Mucosa of rectum (tissue), 2 donors: ENCODE results near the gene MAGOH.

Experiments used
- H3K27ac ChIP-seq, 2 donors: one replicate each; pipeline ENCODE4 v1.7.0; 2013; ENCODE audit warnings: inconsistent platforms in 2 of 2, low read depth in 2 of 2, low read length in 2 of 2
- H3K27me3 ChIP-seq, 2 donors: one replicate each; pipeline ENCODE4 v1.7.0; 2013; ENCODE audit warnings: low read length in 2 of 2; ENCODE audit not compliant: control insufficient read depth in 2 of 2, insufficient read depth in 2 of 2
- H3K36me3 ChIP-seq, 2 donors: one replicate each; pipeline ENCODE4 v1.7.0; 2013; ENCODE audit warnings: low read length in 2 of 2; ENCODE audit not compliant: control insufficient read depth in 2 of 2, insufficient read depth in 2 of 2
- H3K4me1 ChIP-seq, 2 donors: one replicate each; pipeline ENCODE4 v1.7.0; 2013; ENCODE audit warnings: low read length in 2 of 2, mild to moderate bottlenecking in 1 of 2; ENCODE audit not compliant: control insufficient read depth in 2 of 2, insufficient read depth in 2 of 2
- H3K4me3 ChIP-seq, 2 donors: one replicate each; pipeline ENCODE4 v1.7.0; 2013; ENCODE audit warnings: low read length in 2 of 2
- H3K9ac ChIP-seq, 2 donors: one replicate each; pipeline ENCODE4 v1.7.0; 2013; ENCODE audit warnings: low read length in 2 of 2, low read depth in 1 of 2, mild to moderate bottlenecking in 1 of 2
- H3K9me3 ChIP-seq, 2 donors: one replicate each; pipeline ENCODE4 v1.7.0; 2013; ENCODE audit warnings: low read length in 2 of 2; ENCODE audit not compliant: control insufficient read depth in 2 of 2
- donor health status: healthy.
- donor health status: Normal muscosa, but diverticular disease.

Gene MAGOH

DNA sequence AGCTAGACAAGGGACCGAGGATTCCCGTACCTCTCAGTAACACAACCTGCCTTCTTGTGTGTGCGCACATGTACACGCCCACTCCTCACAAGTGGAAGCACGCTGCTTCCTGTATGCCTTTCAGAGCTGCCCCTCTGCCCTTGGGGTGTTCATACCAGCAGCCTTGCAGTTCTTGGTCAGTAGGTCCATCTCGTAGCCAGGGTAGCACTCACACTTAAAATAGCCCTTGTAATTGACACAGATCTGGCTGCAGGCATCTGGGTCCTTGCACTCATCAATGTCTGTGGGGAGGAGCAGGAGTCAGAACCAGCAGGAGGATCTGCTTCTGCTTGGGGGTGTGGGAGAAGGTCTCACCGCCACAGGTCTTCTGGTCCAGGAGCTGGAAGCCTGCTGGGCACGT, 32.6 kb upstream of the MAGOH start:
- no peak overlapping the region for H3K27ac ChIP-seq
- no peaks in the 10 kb centered on the region for H3K27me3 ChIP-seq
- H3K36me3 ChIP-seq = no peaks in the 10 kb centered on the region
- no peak overlapping the region for H3K9ac ChIP-seq
- H3K4me3 ChIP-seq = no peak overlapping the region
- no peaks in the 10 kb centered on the region for H3K9me3 ChIP-seq
- no peaks in the 10 kb centered on the region for H3K4me1 ChIP-seq

DNA sequence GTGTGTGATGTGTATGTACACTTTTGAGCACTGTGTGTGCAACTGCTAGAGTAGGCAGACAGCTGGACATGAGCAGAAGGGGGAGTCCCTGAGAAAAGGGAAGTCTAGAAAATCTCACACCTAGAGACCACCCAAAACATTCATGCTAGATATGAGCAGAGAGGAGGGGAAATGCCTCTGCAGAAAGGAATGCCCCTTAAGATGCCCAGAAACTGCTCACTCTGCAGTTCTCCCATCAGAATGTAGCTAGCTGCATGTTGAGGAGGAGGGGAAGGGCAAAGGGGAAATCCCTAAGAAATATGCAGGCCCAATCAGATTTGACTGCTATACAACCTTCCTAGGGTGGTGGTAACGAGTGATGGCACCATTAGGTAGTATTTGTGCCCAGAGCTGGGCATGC, 31.8 kb upstream of the MAGOH start:
- Histone ChIP-seq H3K27me3 (no peaks in the 10 kb centered on the region), H3K27ac (no peak overlapping the region), H3K4me3 (no peak overlapping the region), H3K36me3 (no peaks in the 10 kb centered on the region), H3K9ac (no peak overlapping the region), H3K9me3 (no peaks in the 10 kb centered on the region), H3K4me1 (no peaks in the 10 kb centered on the region)

DNA sequence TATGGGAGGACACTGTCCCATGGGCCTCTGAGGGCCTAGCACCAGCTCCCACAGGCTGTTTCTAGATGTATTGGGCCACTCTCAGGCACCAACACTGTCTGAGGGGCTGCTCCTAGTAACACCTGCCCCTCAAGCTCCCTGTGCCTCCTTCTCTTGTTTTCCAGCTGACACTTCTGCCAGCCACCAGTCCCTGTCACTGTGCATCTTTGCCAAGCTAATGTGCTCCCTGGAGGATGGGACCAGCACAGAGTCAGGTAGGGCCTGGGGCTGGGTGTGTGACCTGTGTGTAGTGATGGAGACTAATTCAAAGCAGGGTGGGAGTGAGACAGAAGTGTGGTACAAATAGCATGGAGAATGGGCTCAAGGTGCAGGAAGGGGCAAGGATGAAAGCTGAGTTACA, 29.4 kb upstream of the MAGOH start:
- no peaks in the 10 kb centered on the region for H3K9me3 ChIP-seq
- H3K36me3 ChIP-seq = no peaks in the 10 kb centered on the region
- H3K4me1 ChIP-seq = no peaks in the 10 kb centered on the region
- no peak overlapping the region for H3K4me3 ChIP-seq
- no peak overlapping the region for H3K9ac ChIP-seq
- H3K27me3 ChIP-seq = no peaks in the 10 kb centered on the region
- H3K27ac ChIP-seq = no peak overlapping the region

GRCh38 chr1:53266038-53266437, 27.7 kb upstream of the MAGOH start:
- H3K9ac ChIP-seq = no peak overlapping the region
- no peak overlapping the region for H3K4me3 ChIP-seq
- H3K27ac ChIP-seq = no peak overlapping the region
- H3K27me3 ChIP-seq = no peaks in the 10 kb centered on the region
- H3K9me3 ChIP-seq = no peaks in the 10 kb centered on the region
- H3K36me3 ChIP-seq = no peaks in the 10 kb centered on the region
- H3K4me1 ChIP-seq = no peaks in the 10 kb centered on the region

DNA sequence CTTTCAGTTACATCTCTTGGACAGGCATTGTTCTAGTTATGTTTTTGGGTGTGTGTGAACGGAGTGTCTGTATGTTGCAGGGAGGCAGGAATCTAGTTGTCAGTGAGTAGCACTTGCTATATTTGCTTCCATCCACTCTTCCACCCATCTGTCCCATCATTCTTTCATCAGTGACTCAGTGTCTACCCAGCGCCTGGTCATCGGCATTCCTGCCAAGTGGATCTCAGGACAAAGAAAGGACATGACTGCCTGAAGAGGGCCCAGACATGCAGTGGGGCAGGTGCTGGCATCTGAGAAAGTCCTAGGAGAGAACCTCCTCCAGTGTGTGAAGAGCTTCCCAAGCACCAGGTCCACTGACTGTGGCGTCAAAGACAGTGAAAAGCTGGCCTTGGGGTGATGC, 27.3 kb upstream of the MAGOH start:
- no peaks in the 10 kb centered on the region for H3K36me3 ChIP-seq

DNA sequence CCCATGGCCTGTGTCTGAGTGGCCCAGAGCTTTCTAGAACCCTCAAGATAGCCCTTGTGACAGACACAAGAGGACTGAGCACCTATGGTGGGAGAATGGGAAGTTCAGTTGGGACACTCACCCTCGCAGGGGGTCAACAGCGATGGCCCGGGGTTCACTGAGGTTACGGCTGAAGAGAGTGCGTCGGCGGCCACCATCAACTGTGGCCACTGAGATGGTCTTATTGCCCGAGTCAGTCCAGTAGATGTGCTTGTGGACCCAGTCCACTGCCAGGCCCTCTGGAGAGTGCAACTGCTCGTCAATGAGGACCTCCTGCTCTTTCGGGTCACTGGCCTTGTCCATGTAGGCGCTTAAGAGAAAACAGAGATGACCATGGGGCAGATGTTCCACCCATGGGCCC, 25.7 kb upstream of the MAGOH start:
- Histone ChIP-seq H3K4me1 (no peaks in the 10 kb centered on the region), H3K27ac (no peak overlapping the region), H3K9me3 (no peaks in the 10 kb centered on the region), H3K4me3 (no peak overlapping the region), H3K27me3 (no peaks in the 10 kb centered on the region), H3K9ac (no peak overlapping the region), H3K36me3 (no peaks in the 10 kb centered on the region)

More for the DNA sequence above, 27.3 kb upstream of the MAGOH start:
- Histone ChIP-seq H3K9me3 (no peaks in the 10 kb centered on the region), H3K4me3 (no peak overlapping the region), H3K27ac (no peak overlapping the region), H3K9ac (no peak overlapping the region), H3K4me1 (no peaks in the 10 kb centered on the region), H3K27me3 (no peaks in the 10 kb centered on the region)

- Histone ChIP-seq H3K27ac (no peak overlapping the region), H3K36me3 (peaks cover 0 to 3% of the 10 kb centered on the region in 2 donors), H3K4me3 (no peak overlapping the region), H3K4me1 (no peaks in the 10 kb centered on the region), H3K27me3 (no peaks in the 10 kb centered on the region), H3K9me3 (no peaks in the 10 kb centered on the region), H3K9ac (no peak overlapping the region)
Measured at GRCh38 chr1:53262000-53262399, 23.7 kb upstream of the MAGOH start.

DNA sequence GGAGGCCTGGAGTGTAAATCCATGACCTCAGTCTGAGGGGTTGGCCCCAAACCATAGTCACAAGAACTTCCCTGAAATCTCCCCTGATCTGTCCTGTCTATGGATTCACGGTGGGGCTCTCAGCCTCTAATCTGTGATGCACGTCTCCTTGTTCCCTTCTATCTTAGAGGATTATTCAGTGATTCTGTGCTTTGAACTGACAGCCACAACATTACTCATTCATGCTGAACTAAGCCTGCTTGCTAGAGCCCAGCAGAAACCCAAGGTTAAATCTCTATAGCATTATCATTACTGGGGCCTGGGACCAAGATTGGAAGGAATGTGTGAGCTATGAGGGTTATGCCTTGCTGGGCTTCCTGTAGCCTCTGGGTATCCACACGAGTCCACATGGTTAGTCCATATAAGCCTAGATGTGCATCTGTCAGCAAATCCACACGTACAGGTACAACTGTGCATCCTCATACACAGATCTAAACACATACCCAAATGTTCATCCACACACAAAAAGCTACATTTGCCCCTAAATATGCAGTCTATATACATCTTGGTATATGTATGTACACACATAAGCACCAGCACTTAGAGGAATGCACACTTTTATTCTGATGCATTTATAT, 22.4 kb upstream of the MAGOH start:
- Histone ChIP-seq H3K36me3 (peaks cover 0 to 3% of the 10 kb centered on the region in 2 donors), H3K9me3 (no peaks in the 10 kb centered on the region), H3K4me1 (no peaks in the 10 kb centered on the region), H3K27me3 (no peaks in the 10 kb centered on the region), H3K9ac (no peak overlapping the region), H3K4me3 (no peak overlapping the region), H3K27ac (peak overlapping the region in 1 of 2 donors; percentile 16)

DNA sequence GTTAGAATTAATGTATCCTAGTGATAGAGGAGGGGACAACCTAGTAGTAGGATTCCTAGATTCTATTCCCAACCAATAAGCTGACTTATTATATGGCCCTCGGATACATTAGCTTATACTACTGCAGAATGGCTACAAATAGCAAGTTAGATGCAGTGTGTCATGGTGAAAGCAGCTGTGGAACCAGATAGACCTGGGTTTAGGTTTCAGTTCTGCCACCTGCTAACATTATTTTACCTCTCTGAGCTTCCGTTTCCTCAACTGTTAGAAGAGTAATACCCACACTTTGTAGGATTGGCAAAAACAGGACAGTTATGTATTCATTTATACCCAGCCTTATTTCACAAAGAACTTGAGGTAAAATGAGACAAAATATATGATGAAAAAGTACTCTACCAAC, 21.6 kb upstream of the MAGOH start:
- H3K4me1 ChIP-seq = no peaks in the 10 kb centered on the region
- no peaks in the 10 kb centered on the region for H3K9me3 ChIP-seq
- H3K4me3 ChIP-seq = no peak overlapping the region
- H3K27ac ChIP-seq = peak overlapping the region in 1 of 2 donors; percentile 16
- peaks cover 0 to 3% of the 10 kb centered on the region in 2 donors for H3K36me3 ChIP-seq
- H3K9ac ChIP-seq = no peak overlapping the region
- no peaks in the 10 kb centered on the region for H3K27me3 ChIP-seq

DNA sequence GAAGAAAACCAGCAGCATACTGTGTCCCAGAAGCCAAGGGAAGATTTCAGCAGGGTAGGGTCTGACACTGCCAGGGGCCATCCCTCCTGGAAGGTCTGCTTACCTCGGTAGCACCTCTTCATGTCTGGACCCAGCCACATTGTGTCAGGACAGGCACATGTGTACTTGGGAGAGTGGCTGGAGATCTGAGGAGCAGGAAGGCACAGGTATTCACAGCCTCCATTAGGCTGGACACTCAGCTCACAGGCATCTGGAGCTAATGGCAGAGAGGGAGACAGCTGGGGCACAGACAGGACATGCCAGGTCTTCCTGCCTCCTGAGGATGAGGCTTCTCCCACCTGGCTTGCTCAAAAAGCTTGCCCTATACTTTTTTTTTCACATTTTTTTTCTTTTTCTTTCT, 19.9 kb upstream of the MAGOH start:
- H3K4me3 ChIP-seq = no peak overlapping the region
- H3K4me1 ChIP-seq = no peaks in the 10 kb centered on the region
- H3K9ac ChIP-seq = no peak overlapping the region
- no peaks in the 10 kb centered on the region for H3K9me3 ChIP-seq
- peaks cover 0 to 3% of the 10 kb centered on the region in 2 donors for H3K36me3 ChIP-seq
- no peak overlapping the region for H3K27ac ChIP-seq
- no peaks in the 10 kb centered on the region for H3K27me3 ChIP-seq
